Glomerular visceral epithelial cell (primary cell): ENCODE data around the gene IL17C.
"Not testable (repeated sequence)": the region's sequence is repeated elsewhere in the genome, so short reads cannot be mapped to it uniquely, and the experiment has no call there.

Experiments
- DNase-seq: peaks from one replicate; pipeline ENCODE4 v3.0.0-alpha.2; 2016; ENCODE audit errors: extremely low spot score

The IL17C gene

GRCh38 chr16:88638323-88639230 is at the start of gene IL17C:
Gene IL17C (plus strand): TSS chr16:88638572. CDS start chr16:88638642, 70 bp downstream.
- no peak for DNase-seq

GRCh38 chr16:88588754-88589153 is 49.6 kb upstream of the IL17C start:
- no peak for DNase-seq

- DNase-seq, result no peak
Observed at GRCh38 chr16:88589441-88589840, 48.9 kb upstream of the IL17C start.

GRCh38 chr16:88591577-88592021 is 46.8 kb upstream of the IL17C start:
- DNase-seq, result no peak

GRCh38 chr16:88593061-88593460 is 45.3 kb upstream of the IL17C start:
- DNase-seq, result no peak

GRCh38 chr16:88593489-88593888 is 44.9 kb upstream of the IL17C start:
- no peak for DNase-seq

- DNase-seq, result no peak
Observed at GRCh38 chr16:88593910-88594309, 44.5 kb upstream of the IL17C start.

GRCh38 chr16:88595101-88595500 is 43.3 kb upstream of the IL17C start:
- DNase-seq, result no peak

GRCh38 chr16:88595921-88596320 is 42.5 kb upstream of the IL17C start:
- DNase-seq, result no peak

- no peak for DNase-seq
Observed at GRCh38 chr16:88596483-88596882, 41.9 kb upstream of the IL17C start.

- no peak for DNase-seq
Observed at GRCh38 chr16:88597856-88598491, 40.4 kb upstream of the IL17C start.

- DNase-seq, result no peak
Observed at GRCh38 chr16:88599092-88599733, 39.2 kb upstream of the IL17C start.

GRCh38 chr16:88599825-88600538 is 38.4 kb upstream of the IL17C start:
- no peak for DNase-seq

- no peak for DNase-seq
Observed at GRCh38 chr16:88600539-88600896, 37.9 kb upstream of the IL17C start.

GRCh38 chr16:88601313-88602036 is 36.9 kb upstream of the IL17C start:
- no peak for DNase-seq

GRCh38 chr16:88602091-88602490 is 36.3 kb upstream of the IL17C start:
- DNase-seq, result no peak

- DNase-seq, result no peak
Observed at GRCh38 chr16:88605186-88606147, 32.9 kb upstream of the IL17C start.

GRCh38 chr16:88606148-88606757 is 32.1 kb upstream of the IL17C start:
- DNase-seq, result no peak

- DNase-seq, result no peak
Observed at GRCh38 chr16:88608076-88608475, 30.3 kb upstream of the IL17C start.

GRCh38 chr16:88609426-88609825 is 28.9 kb upstream of the IL17C start:
- DNase-seq, result not testable (repeated sequence)
